Thyroid gland (tissue), 4 donors: ENCODE data around the gene PDS5A. TPM values are rescaled to one million over a fixed set of nuclear protein-coding genes. Genes with fewer than 3 reads are reported as not detected.
A peak's percentile ranks its signal among the peaks of the same experiment; 100 is the strongest.
"Not testable (repeated sequence)": the region's sequence is repeated elsewhere in the genome, so short reads cannot be mapped to it uniquely, and the experiment has no call there.

Experiments
- DNase-seq, 2 donors: peaks; one replicate each; pipeline ENCODE4 v3.0.0-alpha.2; 2019
- H3K27ac ChIP-seq, 3 donors: fragments of 200-600 bp; sonication (generic); 1 replicate in 2 of 3; 2 replicates in 1 of 3; pipeline ENCODE4 v1.5.1; 2016 to 2019; ENCODE audit warnings: mild to moderate bottlenecking in 1 of 3, moderate library complexity in 1 of 3
- H3K27me3 ChIP-seq: fragments of 200-600 bp; sonication (generic); one replicate; pipeline ENCODE4 v1.5.1; 2019
- H3K36me3 ChIP-seq, 2 donors: fragments of 200-600 bp; sonication (generic); one replicate each; pipeline ENCODE4 v1.5.1; 2016 to 2019
- H3K4me1 ChIP-seq, 2 donors: fragments of 200-600 bp; sonication (generic); one replicate each; pipeline ENCODE4 v1.5.1; 2017 to 2019
- H3K4me3 ChIP-seq, 3 donors: fragments of 200-600 bp; sonication (generic); replicated peaks in 1 of 3; 1 replicate in 2 of 3; 2 replicates in 1 of 3; pipeline ENCODE4 v1.5.1; 2016; ENCODE audit warnings: mild to moderate bottlenecking in 1 of 3
- H3K9me3 ChIP-seq: fragments of 200-600 bp; sonication (generic); one replicate; pipeline ENCODE4 v1.5.1; 2017
- POLR2A ChIP-seq, 2 donors: fragments of 450-650 bp; IDR thresholded peaks; one replicate each; pipeline ENCODE4 v1.6.1; 2017; ENCODE audit warnings: antibody characterized with exemption in 2 of 2, mild to moderate bottlenecking in 2 of 2, moderate library complexity in 1 of 2
- WGBS, 2 donors: methylation state at CpG; one replicate each; pipeline ENCODE4 v1.1.5; 2017; 5-methylcytosine and 5-hydroxymethylcytosine counted together
- intact Hi-C: fragments of 100-400 bp; cut with DNase I; formaldehyde crosslinking; loops from one replicate; pipeline ENCODE4 v1.15.1; 2023
- total RNA-seq, 4 donors: library from RNA; depleted of rRNA; stranded (reverse); fragments of >200 nt; gene quantifications; one replicate each; pipeline ENCODE4 v1.2.3, GENCODE V29; 2016
- TF ChIP-seq, protein P1 (sequence below), 6 experiments: fragments of 200-600 bp in 3 of 6; fragments of 450-650 bp in 3 of 6; sonication (generic) in 3 of 6; IDR thresholded peaks; one replicate each; pipeline ENCODE4 v1.5.1; 2016 to 2019; ENCODE audit warnings: antibody characterized with exemption in 6 of 6, mild to moderate bottlenecking in 2 of 6, inconsistent platforms in 1 of 6, moderate library complexity in 1 of 6

Gene PDS5A
- total RNA-seq, 4 donors from 2014 or later = 92.3 to 133 (median 103) TPM

- Histone ChIP-seq H3K27me3 (no peaks in the 10 kb centered on the region), H3K4me1 (peaks cover 15 to 23% of the 10 kb centered on the region in 2 donors), H3K36me3 (peaks cover 0 to 5% of the 10 kb centered on the region in 2 donors), H3K9me3 (no peaks in the 10 kb centered on the region), H3K27ac (peak overlapping the region; percentile 81 to 86 (median 83)), H3K4me3 (no peak overlapping the region)
- 22 to 28% methylated on average over 2 of the region's 2 CpGs for WGBS, 2 donors
- peak in 1 of 2 donors; percentile 23 for DNase-seq
- no peak for TF ChIP-seq POLR2A (IDR thresholded peaks at IDR 0.05)
- TF ChIP-seq, protein P1, sequence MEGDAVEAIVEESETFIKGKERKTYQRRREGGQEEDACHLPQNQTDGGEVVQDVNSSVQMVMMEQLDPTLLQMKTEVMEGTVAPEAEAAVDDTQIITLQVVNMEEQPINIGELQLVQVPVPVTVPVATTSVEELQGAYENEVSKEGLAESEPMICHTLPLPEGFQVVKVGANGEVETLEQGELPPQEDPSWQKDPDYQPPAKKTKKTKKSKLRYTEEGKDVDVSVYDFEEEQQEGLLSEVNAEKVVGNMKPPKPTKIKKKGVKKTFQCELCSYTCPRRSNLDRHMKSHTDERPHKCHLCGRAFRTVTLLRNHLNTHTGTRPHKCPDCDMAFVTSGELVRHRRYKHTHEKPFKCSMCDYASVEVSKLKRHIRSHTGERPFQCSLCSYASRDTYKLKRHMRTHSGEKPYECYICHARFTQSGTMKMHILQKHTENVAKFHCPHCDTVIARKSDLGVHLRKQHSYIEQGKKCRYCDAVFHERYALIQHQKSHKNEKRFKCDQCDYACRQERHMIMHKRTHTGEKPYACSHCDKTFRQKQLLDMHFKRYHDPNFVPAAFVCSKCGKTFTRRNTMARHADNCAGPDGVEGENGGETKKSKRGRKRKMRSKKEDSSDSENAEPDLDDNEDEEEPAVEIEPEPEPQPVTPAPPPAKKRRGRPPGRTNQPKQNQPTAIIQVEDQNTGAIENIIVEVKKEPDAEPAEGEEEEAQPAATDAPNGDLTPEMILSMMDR (IDR thresholded peaks at IDR 0.05) = no peak
- intact Hi-C loops = no loop called here
These were observed 69.4 kb downstream of the PDS5A start for GRCh38 chr4:39908284-39908683.

DNA sequence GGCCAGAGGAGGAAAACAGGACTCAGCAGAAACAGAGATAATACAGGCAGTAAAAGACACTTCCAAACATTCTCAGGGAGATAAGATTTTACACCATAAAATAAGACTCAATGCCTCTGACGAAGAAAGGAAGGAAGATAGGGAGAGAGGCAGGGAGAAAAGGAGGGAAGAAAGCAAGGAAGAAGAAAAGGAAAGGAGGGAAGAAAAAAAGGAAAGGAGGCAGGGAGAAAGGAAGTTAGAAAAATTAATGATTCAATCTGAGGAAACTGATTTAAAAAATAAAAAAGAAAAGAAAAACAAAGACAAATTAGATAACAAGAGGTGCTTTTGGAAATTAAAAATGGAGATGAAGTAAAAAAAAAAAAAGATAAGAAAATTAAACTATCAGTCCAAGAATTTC lies 72.1 kb downstream of the PDS5A start:
- Histone ChIP-seq H3K27me3 (no peaks in the 10 kb centered on the region), H3K36me3 (no peaks in the 10 kb centered on the region), H3K27ac (peak overlapping the region in 2 of 3 donors; percentile 14 to 32), H3K9me3 (no peaks in the 10 kb centered on the region), H3K4me3 (no peak overlapping the region), H3K4me1 (peaks cover 11 to 18% of the 10 kb centered on the region in 2 donors)
- intact Hi-C loops = no loop called here
- TF ChIP-seq POLR2A (IDR thresholded peaks at IDR 0.05) = no peak
- TF ChIP-seq, protein P1 (IDR thresholded peaks at IDR 0.05) = no peak
- no peak for DNase-seq
- WGBS, 2 donors = 72 to 92% methylated on average over 1 of the region's 1 CpG

- H3K4me3 ChIP-seq, H3K27me3 ChIP-seq, intact Hi-C loops, DNase-seq, H3K36me3 ChIP-seq, H3K9me3 ChIP-seq: not testable (repeated sequence)
- WGBS, 2 donors = 64 to 69% methylated on average over 6 of the region's 6 CpGs
- H3K4me1 ChIP-seq = peaks cover 5 to 18% of the 10 kb centered on the region in 2 donors
- peak overlapping the region in 2 of 3 donors; percentile 14 to 31 for H3K27ac ChIP-seq
These were observed 72.7 kb downstream of the PDS5A start for GRCh38 chr4:39905019-39905418.

- Histone ChIP-seq H3K9me3 (no peaks in the 10 kb centered on the region), H3K4me3 (no peak overlapping the region), H3K4me1 (peaks cover 0 to 3% of the 10 kb centered on the region in 2 donors), H3K36me3 (peaks cover 18 to 38% of the 10 kb centered on the region in 2 donors), H3K27ac (no peak overlapping the region), H3K27me3 (no peaks in the 10 kb centered on the region)
- intact Hi-C loops = no loop called here
- no peak for DNase-seq
- TF ChIP-seq, protein P1 (IDR thresholded peaks at IDR 0.05) = no peak
- no peak for TF ChIP-seq POLR2A (IDR thresholded peaks at IDR 0.05)
- WGBS, 2 donors = 50 to 96% methylated on average over 2 of the region's 2 CpGs
These were observed 76.7 kb downstream of the PDS5A start for GRCh38 chr4:39900966-39901365.

DNA sequence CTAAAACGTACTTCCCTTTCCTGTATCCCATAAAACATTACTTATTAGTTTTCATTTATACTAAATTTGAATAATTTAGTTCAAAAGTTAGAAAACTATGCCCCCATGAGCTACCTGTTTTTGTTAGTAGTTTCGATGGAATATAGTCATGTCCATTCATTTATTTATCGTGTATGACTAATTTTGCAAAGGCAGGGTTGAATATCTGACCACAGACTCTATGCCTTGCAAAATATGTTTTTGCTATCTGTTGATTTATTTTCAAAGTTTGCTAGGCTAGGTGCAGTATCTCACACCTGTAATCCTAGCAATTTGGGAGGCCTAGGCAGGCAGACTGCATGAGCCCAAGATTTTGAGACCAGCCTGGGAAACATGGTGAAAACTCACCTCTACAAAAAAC lies 78.4 kb downstream of the PDS5A start:
- Histone ChIP-seq H3K9me3 (no peaks in the 10 kb centered on the region), H3K36me3 (peaks cover 22 to 44% of the 10 kb centered on the region in 2 donors), H3K27ac (no peak overlapping the region), H3K27me3 (no peaks in the 10 kb centered on the region), H3K4me1 (no peaks in the 10 kb centered on the region), H3K4me3 (no peak overlapping the region)
- no peak for TF ChIP-seq POLR2A (IDR thresholded peaks at IDR 0.05)
- TF ChIP-seq, protein P1 (IDR thresholded peaks at IDR 0.05) = no peak
- 89 to 93% methylated on average over 3 of the region's 3 CpGs for WGBS, 2 donors
- intact Hi-C loops = no loop called here
- no peak for DNase-seq

DNA sequence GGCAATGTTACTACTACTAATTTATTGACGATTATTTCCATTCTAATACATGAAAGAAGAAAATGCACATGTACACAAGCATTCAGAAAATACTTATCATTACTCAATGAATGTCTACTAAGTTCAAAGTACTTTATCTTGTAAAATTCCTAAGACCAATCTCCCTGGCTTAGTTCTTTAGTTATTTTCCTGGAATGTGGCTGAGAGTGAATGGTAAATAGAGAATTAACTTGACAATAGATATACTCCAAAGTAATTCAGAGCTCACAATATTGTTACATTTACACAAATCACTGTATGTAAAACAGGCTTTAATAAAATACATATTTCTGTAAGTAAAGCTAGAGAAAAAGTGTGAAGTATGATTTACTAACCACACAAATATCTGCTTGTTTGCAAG lies 79.7 kb downstream of the PDS5A start:
- TF ChIP-seq POLR2A (IDR thresholded peaks at IDR 0.05) = no peak
- TF ChIP-seq, protein P1 (IDR thresholded peaks at IDR 0.05) = no peak
- 88 to 98% methylated on average over 1 of the region's 1 CpG for WGBS, 2 donors
- Histone ChIP-seq H3K27ac (no peak overlapping the region), H3K27me3 (no peaks in the 10 kb centered on the region), H3K36me3 (peaks cover 22 to 44% of the 10 kb centered on the region in 2 donors), H3K4me3 (no peak overlapping the region), H3K9me3 (no peaks in the 10 kb centered on the region), H3K4me1 (no peaks in the 10 kb centered on the region)
- DNase-seq = no peak
- intact Hi-C loops = no loop called here
